Peyer's patch (tissue), 4 donors: Measurements from ENCODE around the gene PTPRU. TPM values are rescaled to one million over a fixed set of nuclear protein-coding genes. Genes with fewer than 3 reads are reported as not detected.

Source experiments
- DNase-seq, 3 donors: peaks; one replicate each; pipeline ENCODE4 v3.0.0-alpha.2; 2017 to 2019
- H3K27ac ChIP-seq, 4 donors: fragments of 200-600 bp; sonication (generic); one replicate each; pipeline ENCODE4 v1.5.1; 2016 to 2019
- H3K27me3 ChIP-seq, 2 donors: fragments of 200-600 bp; sonication (generic); one replicate each; pipeline ENCODE4 v1.5.1; 2019
- H3K36me3 ChIP-seq, 3 donors: fragments of 200-600 bp; sonication (generic); one replicate each; pipeline ENCODE4 v1.5.1; 2016 to 2019
- H3K4me1 ChIP-seq, 4 donors: fragments of 200-600 bp; sonication (generic); one replicate each; pipeline ENCODE4 v1.5.1; 2016 to 2019
- H3K4me3 ChIP-seq, 4 donors: fragments of 200-600 bp; sonication (generic); 1 replicate in 3 of 4; 2 replicates in 1 of 4; pipeline ENCODE4 v1.5.1; 2016 to 2019; ENCODE audit warnings: mild to moderate bottlenecking in 1 of 4
- H3K9me3 ChIP-seq, 4 donors: fragments of 200-600 bp; sonication (generic); one replicate each; pipeline ENCODE4 v1.5.1; 2016 to 2019; ENCODE audit warnings: mild to moderate bottlenecking in 1 of 4
- CTCF ChIP-seq, 6 experiments: fragments of 450-650 bp in 4 of 6; fragments of 200-600 bp in 2 of 6; sonication (generic) in 1 of 6; IDR thresholded peaks; one replicate each; pipeline ENCODE4 v1.5.1; 2017 to 2019; ENCODE audit warnings: antibody characterized with exemption in 6 of 6, mild to moderate bottlenecking in 3 of 6, moderate library complexity in 1 of 6
- POLR2A ChIP-seq, 2 donors: fragments of 450-650 bp; IDR thresholded peaks; one replicate each; pipeline ENCODE4 v1.5.1; 2017; ENCODE audit warnings: antibody characterized with exemption in 2 of 2, mild to moderate bottlenecking in 2 of 2, moderate library complexity in 2 of 2
- total RNA-seq, 4 donors: library from RNA; depleted of rRNA; stranded (reverse); fragments of >200 nt; gene quantifications; one replicate each; pipeline ENCODE4 v1.1.0, GENCODE V29; 2016

Gene PTPRU
- total RNA-seq, 4 donors from 2014 or later: 0.18 to 5.0 (median 4.0) TPM

GRCh38 chr1:29358183-29358582 lies 121.9 kb downstream of the PTPRU start:
- Histone ChIP-seq H3K9me3 (no peaks in the 10 kb centered on the region), H3K4me1 (no peaks in the 10 kb centered on the region), H3K27ac (no peak overlapping the region), H3K36me3 (no peaks in the 10 kb centered on the region), H3K4me3 (no peak overlapping the region), H3K27me3 (no peaks in the 10 kb centered on the region)
- DNase-seq: no peak
- no peak for TF ChIP-seq CTCF (IDR thresholded peaks at IDR 0.05)

DNA sequence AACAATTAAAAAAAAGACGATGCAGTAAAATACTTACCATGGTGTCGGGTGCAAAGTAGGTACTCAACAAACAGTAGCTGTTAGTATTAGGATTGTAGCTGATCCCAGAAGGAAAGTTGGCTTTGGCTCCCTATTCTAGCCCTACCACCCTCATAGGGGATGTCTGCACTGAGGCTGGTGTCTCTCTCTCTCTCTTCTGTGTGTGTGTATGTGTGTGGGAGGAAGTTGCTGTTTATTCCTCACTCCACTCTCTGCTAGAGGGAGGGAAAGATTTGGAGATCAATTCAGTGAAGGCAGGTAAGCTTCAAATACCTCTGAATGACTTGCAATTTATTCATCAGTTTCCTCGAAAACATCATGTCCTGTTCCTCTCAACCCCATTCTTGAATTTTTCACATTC lies 124.4 kb downstream of the PTPRU start:
- no peak for TF ChIP-seq POLR2A (IDR thresholded peaks at IDR 0.05)
- no peak for TF ChIP-seq CTCF (IDR thresholded peaks at IDR 0.05)
- DNase-seq: no peak
- no peaks in the 10 kb centered on the region for H3K36me3 ChIP-seq
- no peaks in the 10 kb centered on the region for H3K9me3 ChIP-seq
- no peak overlapping the region for H3K4me3 ChIP-seq
- H3K27me3 ChIP-seq: no peaks in the 10 kb centered on the region
- no peak overlapping the region for H3K27ac ChIP-seq
- H3K4me1 ChIP-seq: no peaks in the 10 kb centered on the region

- TF ChIP-seq POLR2A (IDR thresholded peaks at IDR 0.05): no peak
- TF ChIP-seq CTCF (IDR thresholded peaks at IDR 0.05): no peak
- no peak overlapping the region for H3K27ac ChIP-seq
- H3K36me3 ChIP-seq: no peaks in the 10 kb centered on the region
- no peak for DNase-seq
- H3K4me3 ChIP-seq: no peak overlapping the region
- no peaks in the 10 kb centered on the region for H3K27me3 ChIP-seq
- H3K9me3 ChIP-seq: no peaks in the 10 kb centered on the region
- H3K4me1 ChIP-seq: no peaks in the 10 kb centered on the region
These were observed 125.4 kb downstream of the PTPRU start for GRCh38 chr1:29361686-29362085.

- no peaks in the 10 kb centered on the region for H3K4me1 ChIP-seq
- H3K27me3 ChIP-seq: no peaks in the 10 kb centered on the region
- no peaks in the 10 kb centered on the region for H3K9me3 ChIP-seq
- H3K4me3 ChIP-seq: no peak overlapping the region
- H3K36me3 ChIP-seq: no peaks in the 10 kb centered on the region
- DNase-seq: no peak
- TF ChIP-seq CTCF (IDR thresholded peaks at IDR 0.05) (no peak), POLR2A (IDR thresholded peaks at IDR 0.05) (no peak)
- no peak overlapping the region for H3K27ac ChIP-seq
These were observed 125.8 kb downstream of the PTPRU start for GRCh38 chr1:29362116-29362515.

- H3K9me3 ChIP-seq: no peaks in the 10 kb centered on the region
- no peak for TF ChIP-seq CTCF (IDR thresholded peaks at IDR 0.05)
- no peak for TF ChIP-seq POLR2A (IDR thresholded peaks at IDR 0.05)
- no peaks in the 10 kb centered on the region for H3K4me1 ChIP-seq
- H3K27me3 ChIP-seq: no peaks in the 10 kb centered on the region
- H3K36me3 ChIP-seq: no peaks in the 10 kb centered on the region
- H3K27ac ChIP-seq: no peak overlapping the region
- no peak overlapping the region for H3K4me3 ChIP-seq
- peak in 1 of 3 donors; percentile 7 for DNase-seq
These were observed 126.4 kb downstream of the PTPRU start for GRCh38 chr1:29362764-29363163.

DNA sequence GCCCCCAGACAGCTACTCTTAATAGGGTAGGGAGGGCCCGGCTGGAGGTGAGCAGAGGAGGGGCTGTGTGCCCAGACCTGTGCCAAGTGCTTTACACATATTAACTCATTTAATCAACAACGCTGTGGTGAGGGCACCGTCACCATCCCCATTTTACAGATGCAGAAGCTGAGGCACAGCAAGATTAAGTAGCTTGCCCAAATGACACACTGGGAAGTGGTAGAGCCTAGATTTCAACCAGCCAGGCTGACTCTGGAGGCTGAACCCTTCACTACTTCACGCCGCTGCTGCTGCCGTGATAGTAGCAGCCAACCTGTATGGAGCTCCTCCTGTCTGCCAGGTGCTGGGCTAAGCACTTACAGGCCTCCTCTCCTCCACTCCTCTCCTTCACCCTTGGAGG lies 127.2 kb downstream of the PTPRU start:
- H3K4me1 ChIP-seq: no peaks in the 10 kb centered on the region
- H3K27me3 ChIP-seq: no peaks in the 10 kb centered on the region
- H3K27ac ChIP-seq: no peak overlapping the region
- no peak overlapping the region for H3K4me3 ChIP-seq
- peak in 1 of 3 donors; percentile 18 for DNase-seq
- no peaks in the 10 kb centered on the region for H3K9me3 ChIP-seq
- H3K36me3 ChIP-seq: no peaks in the 10 kb centered on the region
- TF ChIP-seq POLR2A (IDR thresholded peaks at IDR 0.05): no peak
- TF ChIP-seq CTCF (IDR thresholded peaks at IDR 0.05): no peak
